ENCODE results near the gene GNG8.

Gene GNG8

DNA sequence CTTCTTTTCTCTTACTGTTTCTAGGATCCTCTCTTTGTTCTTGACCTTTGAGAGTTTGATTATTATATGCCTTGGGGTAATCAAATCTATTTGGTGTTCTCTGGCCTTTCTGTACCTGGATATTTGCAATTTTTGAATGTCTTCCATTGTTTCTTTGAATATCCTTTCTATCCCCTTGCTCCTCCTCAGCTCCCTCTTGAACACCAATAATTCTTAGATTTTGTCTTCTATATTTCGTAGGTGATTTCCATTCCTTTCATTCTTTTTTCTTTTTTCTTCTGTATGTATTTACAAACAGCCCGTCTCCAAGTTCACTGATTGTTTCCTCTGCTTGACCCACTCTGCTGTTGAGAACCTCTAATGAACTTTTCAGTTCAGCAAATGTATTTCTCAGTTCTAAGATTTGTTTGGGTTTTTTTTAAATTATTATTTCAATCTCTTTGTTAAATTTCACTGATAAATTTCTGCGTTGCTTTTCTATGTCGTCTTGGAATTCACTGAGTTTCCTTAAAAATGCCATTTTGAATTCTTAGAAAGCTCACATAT, 37.6 kb downstream of the GNG8 start:
- Histone ChIP-seq H3K36me3 (ENCODE audit: insufficient read depth) (no peaks in the 10 kb centered on the region), H3K4me1 (ENCODE audit: low read depth, poor library complexity, severe bottlenecking) (peaks cover 12% of the 10 kb centered on the region), H3K9ac (no peak overlapping the region), H3K79me2 (ENCODE audit: insufficient read depth, low read depth) (peaks cover 19% of the 10 kb centered on the region; the same call in 1 of the 2 replicates), H3K27me3 (ENCODE audit: insufficient read depth, low read depth) (no peaks in the 10 kb centered on the region), H4K20me1 (ENCODE audit: insufficient read depth) (0 out of 2 replicates have a peak, but pooled peaks cover 2% of the 10 kb centered on the region), H2AFZ (ENCODE audit: low read depth) (no peak overlapping the region), H3K4me2 (no peak overlapping the region), H3K27ac (no peak overlapping the region), H3K4me3 (IDR thresholded peaks at IDR 0.05; ENCODE audit: insufficient read depth, low read depth, low read length) (no peak overlapping the region)
- TF ChIP-seq, protein P1, sequence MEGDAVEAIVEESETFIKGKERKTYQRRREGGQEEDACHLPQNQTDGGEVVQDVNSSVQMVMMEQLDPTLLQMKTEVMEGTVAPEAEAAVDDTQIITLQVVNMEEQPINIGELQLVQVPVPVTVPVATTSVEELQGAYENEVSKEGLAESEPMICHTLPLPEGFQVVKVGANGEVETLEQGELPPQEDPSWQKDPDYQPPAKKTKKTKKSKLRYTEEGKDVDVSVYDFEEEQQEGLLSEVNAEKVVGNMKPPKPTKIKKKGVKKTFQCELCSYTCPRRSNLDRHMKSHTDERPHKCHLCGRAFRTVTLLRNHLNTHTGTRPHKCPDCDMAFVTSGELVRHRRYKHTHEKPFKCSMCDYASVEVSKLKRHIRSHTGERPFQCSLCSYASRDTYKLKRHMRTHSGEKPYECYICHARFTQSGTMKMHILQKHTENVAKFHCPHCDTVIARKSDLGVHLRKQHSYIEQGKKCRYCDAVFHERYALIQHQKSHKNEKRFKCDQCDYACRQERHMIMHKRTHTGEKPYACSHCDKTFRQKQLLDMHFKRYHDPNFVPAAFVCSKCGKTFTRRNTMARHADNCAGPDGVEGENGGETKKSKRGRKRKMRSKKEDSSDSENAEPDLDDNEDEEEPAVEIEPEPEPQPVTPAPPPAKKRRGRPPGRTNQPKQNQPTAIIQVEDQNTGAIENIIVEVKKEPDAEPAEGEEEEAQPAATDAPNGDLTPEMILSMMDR (conservative IDR thresholded peaks at IDR 0.05; ENCODE audit: low read depth, low read length): no peak

- TF ChIP-seq, protein P1 (conservative IDR thresholded peaks at IDR 0.05; ENCODE audit: low read depth, low read length): no peak
- no peak overlapping the region for H3K4me3 ChIP-seq (IDR thresholded peaks at IDR 0.05; ENCODE audit: insufficient read depth, low read depth, low read length)
Measured at GRCh38 chr19:46596008-46596407, 40.0 kb downstream of the GNG8 start.

GRCh38 chr19:46591870-46592269, 44.1 kb downstream of the GNG8 start:
- H3K27ac ChIP-seq: no peak overlapping the region
- H3K27me3 ChIP-seq (ENCODE audit: insufficient read depth, low read depth): no peaks in the 10 kb centered on the region
- no peak overlapping the region for H2AFZ ChIP-seq (ENCODE audit: low read depth)
- H3K36me3 ChIP-seq (ENCODE audit: insufficient read depth): no peaks in the 10 kb centered on the region
- H3K4me2 ChIP-seq: no peak overlapping the region
- no peaks in the 10 kb centered on the region for H4K20me1 ChIP-seq (ENCODE audit: insufficient read depth)
- H3K79me2 ChIP-seq (ENCODE audit: insufficient read depth, low read depth): no peaks in the 10 kb centered on the region
- no peak overlapping the region for H3K9ac ChIP-seq
- H3K4me3 ChIP-seq (IDR thresholded peaks at IDR 0.05; ENCODE audit: insufficient read depth, low read depth, low read length): no peak overlapping the region
- TF ChIP-seq, protein P1 (conservative IDR thresholded peaks at IDR 0.05; ENCODE audit: low read depth, low read length): no peak
- H3K4me1 ChIP-seq (ENCODE audit: low read depth, poor library complexity, severe bottlenecking): no peaks in the 10 kb centered on the region

More at GRCh38 chr19:46596008-46596407, 40.0 kb downstream of the GNG8 start:
- Histone ChIP-seq H3K9ac (no peak overlapping the region), H3K79me2 (ENCODE audit: insufficient read depth, low read depth) (no peaks in the 10 kb centered on the region), H2AFZ (ENCODE audit: low read depth) (no peak overlapping the region), H3K4me1 (ENCODE audit: low read depth, poor library complexity, severe bottlenecking) (no peaks in the 10 kb centered on the region), H4K20me1 (ENCODE audit: insufficient read depth) (no peaks in the 10 kb centered on the region), H3K36me3 (ENCODE audit: insufficient read depth) (no peaks in the 10 kb centered on the region), H3K27ac (no peak overlapping the region), H3K4me2 (no peak overlapping the region), H3K27me3 (ENCODE audit: insufficient read depth, low read depth) (no peaks in the 10 kb centered on the region)

GRCh38 chr19:46591254-46591653, 44.7 kb downstream of the GNG8 start:
- TF ChIP-seq, protein P1 (conservative IDR thresholded peaks at IDR 0.05; ENCODE audit: low read depth, low read length): no peak
- Histone ChIP-seq H3K4me1 (ENCODE audit: low read depth, poor library complexity, severe bottlenecking) (no peaks in the 10 kb centered on the region), H3K27me3 (ENCODE audit: insufficient read depth, low read depth) (no peaks in the 10 kb centered on the region), H4K20me1 (ENCODE audit: insufficient read depth) (no peaks in the 10 kb centered on the region), H3K79me2 (ENCODE audit: insufficient read depth, low read depth) (no peaks in the 10 kb centered on the region), H3K4me2 (no peak overlapping the region), H3K27ac (no peak overlapping the region), H2AFZ (ENCODE audit: low read depth) (no peak overlapping the region), H3K4me3 (IDR thresholded peaks at IDR 0.05; ENCODE audit: insufficient read depth, low read depth, low read length) (no peak overlapping the region), H3K9ac (no peak overlapping the region), H3K36me3 (ENCODE audit: insufficient read depth) (no peaks in the 10 kb centered on the region)

All from KMS-11 (cell line).